Upper lobe of left lung (tissue), 4 donors: ENCODE results near the gene EGR2.

ENCODE experiments used
- POLR2A ChIP-seq, 4 donors: fragments of 450-650 bp; IDR thresholded peaks; one replicate each; pipeline ENCODE4 v1.5.1; 2016 to 2017; ENCODE audit warnings: antibody characterized with exemption in 4 of 4, mild to moderate bottlenecking in 2 of 4
- POLR2AphosphoS5 ChIP-seq, 2 donors: sonication (generic); formaldehyde crosslinking; IDR thresholded peaks; one replicate each; pipeline ENCODE4 v1.5.1; 2017; ENCODE audit warnings: antibody characterized with exemption in 2 of 2
- TF ChIP-seq, protein P1 (sequence below), 6 experiments: fragments of 450-650 bp in 4 of 6; fragments of 200-600 bp in 2 of 6; sonication (generic) in 2 of 6; IDR thresholded peaks; one replicate each; pipeline ENCODE4 v1.5.1; 2016 to 2019; ENCODE audit warnings: antibody characterized with exemption in 6 of 6

DNA sequence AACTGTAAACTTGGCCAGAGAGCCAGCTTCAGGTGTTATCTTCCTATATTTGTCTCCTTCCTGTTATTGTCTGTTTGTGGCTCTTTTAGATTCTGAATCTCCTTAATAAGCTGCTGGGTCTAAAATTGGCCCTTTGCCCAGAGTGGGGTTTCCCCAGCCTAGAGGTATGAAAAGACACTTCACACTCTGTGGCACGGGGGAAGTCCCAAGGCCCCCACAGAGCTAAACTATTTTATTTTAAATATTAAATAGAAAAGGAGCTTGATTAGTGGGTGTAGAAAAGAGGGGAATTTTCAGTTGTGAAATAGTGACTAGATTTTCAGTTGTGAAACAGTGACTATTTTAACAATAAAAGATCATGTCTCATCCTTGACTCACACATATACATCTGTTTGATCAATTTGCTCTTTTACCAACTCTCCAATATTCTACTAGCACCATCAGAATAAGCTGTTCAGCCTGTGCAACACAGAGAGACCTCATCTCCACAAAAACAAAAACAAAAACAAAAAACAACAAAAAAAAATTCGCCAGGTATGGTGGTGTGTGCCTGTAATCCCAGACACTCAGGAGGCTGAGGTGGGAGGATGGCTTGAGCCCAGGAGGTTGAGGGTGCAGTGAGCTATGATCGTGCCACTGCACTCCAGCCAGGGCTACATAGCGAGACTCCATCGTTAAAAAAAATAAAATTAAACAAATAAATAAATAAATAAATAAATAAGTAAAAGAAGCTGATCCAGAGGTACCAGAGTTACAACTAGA, 36.5 kb downstream of the EGR2 start:
- TF ChIP-seq, protein P1, sequence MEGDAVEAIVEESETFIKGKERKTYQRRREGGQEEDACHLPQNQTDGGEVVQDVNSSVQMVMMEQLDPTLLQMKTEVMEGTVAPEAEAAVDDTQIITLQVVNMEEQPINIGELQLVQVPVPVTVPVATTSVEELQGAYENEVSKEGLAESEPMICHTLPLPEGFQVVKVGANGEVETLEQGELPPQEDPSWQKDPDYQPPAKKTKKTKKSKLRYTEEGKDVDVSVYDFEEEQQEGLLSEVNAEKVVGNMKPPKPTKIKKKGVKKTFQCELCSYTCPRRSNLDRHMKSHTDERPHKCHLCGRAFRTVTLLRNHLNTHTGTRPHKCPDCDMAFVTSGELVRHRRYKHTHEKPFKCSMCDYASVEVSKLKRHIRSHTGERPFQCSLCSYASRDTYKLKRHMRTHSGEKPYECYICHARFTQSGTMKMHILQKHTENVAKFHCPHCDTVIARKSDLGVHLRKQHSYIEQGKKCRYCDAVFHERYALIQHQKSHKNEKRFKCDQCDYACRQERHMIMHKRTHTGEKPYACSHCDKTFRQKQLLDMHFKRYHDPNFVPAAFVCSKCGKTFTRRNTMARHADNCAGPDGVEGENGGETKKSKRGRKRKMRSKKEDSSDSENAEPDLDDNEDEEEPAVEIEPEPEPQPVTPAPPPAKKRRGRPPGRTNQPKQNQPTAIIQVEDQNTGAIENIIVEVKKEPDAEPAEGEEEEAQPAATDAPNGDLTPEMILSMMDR (IDR thresholded peaks at IDR 0.05), result no peak
- TF ChIP-seq POLR2A (IDR thresholded peaks at IDR 0.05) (no peak), POLR2AphosphoS5 (IDR thresholded peaks at IDR 0.05) (no peak)
